ENCODE results near the gene MCCC1.

Gene MCCC1

DNA sequence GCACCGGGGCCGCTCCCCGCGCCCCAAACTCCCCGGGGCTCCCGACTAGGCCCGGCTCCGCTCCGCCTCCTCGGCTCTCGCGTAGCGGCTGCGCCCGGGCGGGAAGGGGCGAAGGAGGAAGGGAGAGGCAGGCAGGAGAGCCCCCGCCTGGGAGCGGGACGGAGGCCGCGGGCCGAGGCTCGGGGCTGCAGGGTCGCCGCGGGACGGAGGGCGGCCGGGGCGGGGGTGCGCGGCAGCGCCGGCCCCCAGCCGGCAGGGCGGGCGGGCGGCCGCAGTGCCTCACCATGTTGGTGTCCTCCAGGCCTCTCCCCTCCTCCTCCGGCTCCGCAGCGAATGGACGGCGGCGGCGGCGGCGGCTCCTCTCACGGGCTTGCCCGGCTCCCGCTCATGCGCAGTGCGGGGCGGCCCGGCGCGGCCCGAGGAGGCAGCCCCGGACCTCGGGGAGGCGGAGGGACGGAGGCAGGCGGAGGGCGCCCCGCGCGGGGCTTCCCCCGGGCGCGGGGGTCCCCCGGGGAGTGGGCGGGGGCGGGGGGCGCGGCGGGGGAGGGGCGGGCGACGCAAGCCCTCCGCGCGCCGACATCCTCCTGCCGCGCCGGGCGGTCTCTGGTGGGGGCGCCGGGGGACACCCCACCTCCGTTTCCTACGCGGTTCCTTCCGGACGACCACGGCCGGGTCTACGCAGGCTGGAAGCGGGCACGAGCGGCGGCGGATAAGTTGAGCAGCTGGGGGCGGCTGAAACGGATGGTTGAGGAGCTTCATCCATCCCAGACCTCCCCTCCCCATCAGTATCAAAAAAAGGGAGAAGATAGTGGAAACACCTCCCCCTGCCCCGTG lies 118.9 kb downstream of the MCCC1 start, which contains the start of gene DCUN1D1:
TSS of gene DCUN1D1 (minus strand) at position 335 of the 834 bp plus-strand sequence. CDS start at position 286, 49 bp downstream.
- FAIRE-seq = no peak

DNA sequence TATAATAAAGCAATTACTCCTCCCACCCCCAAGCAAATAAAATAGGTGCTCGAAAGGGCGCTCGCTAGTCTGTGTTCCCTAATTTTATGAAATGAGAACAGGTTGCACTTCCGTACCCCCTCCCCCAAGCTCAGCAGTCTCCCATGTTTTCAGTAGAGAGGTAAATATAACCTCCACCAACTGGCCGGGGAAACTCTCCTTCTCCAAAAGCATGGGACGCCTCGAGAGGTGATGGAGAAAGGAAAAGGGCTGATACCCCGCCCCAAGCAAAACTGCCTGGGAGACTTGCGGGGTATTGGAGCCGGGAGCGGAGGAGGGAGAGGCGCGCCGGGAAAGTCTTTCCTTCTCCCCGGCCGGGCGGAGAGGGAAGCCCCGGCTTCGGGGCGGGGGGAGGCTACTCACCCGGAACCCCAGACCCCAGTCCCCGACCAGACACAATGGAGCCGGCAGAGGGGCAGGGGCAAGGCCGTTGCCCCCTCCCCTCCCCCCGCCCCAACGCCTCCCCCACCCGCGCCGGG lies 119.6 kb downstream of the MCCC1 start:
- FAIRE-seq = no peak

DNA sequence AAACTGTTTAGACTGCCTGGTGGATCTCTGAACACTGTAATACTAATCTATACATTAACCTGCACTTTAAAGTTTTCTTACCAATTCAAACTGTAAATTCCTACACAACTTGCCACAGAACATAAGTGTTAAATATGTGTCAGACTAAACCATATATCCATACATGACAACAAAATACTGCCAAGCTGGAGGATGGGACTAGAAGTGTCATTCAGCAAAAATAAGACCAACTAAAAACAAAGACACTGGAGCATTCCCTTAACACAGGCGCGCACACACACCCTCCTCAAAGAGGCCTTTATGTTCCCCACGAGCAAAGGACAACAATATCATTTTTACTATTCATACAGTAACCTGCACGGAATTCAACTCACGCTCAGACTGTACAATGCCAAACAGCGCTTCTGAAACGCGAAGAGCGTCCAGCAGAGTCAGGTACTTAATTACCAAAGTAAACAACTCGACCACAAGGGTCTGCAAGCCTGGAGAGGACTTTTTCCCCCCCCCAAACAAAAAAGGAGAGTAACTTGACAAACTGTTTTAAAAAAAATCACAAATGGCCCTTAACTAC lies 120.1 kb downstream of the MCCC1 start:
- no peak for FAIRE-seq

DNA sequence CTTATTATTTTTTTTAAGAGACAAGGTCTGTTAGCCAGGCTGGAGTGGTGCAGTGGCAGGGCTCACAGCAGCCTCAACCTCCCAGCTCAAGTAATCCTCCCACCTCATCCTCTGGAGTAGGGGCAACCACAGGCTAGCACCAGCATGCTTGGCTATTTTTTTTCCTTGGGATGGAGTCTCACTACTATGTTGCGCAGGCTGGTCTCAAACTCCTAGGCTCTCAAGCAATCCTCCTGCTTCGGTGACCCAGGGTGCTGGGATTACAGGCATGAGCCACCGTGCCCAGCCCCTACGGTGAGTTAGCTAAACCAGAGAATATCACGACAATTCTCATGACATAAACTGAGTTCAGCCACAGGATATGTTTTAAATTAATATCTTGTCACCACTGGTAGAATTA lies 120.9 kb downstream of the MCCC1 start:
- no peak for FAIRE-seq

DNA sequence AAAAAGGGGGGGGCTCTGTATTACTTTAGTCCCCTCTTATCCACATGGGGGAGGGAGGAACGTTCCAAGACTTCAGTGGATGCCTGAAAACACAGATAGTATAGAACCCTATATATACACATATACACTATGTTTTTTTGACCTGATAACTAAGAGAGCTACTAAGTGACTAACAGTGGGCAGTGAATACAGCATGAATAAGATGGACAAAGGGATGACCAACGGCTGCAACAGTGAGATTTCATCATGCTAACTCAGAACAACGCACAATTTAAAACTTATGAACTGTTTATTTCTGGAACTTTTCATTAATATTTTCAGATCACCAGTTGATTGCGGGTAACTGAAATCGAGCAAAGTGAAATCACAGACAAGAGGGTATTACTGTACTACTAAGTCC lies 126.2 kb downstream of the MCCC1 start:
- FAIRE-seq = no peak

DNA sequence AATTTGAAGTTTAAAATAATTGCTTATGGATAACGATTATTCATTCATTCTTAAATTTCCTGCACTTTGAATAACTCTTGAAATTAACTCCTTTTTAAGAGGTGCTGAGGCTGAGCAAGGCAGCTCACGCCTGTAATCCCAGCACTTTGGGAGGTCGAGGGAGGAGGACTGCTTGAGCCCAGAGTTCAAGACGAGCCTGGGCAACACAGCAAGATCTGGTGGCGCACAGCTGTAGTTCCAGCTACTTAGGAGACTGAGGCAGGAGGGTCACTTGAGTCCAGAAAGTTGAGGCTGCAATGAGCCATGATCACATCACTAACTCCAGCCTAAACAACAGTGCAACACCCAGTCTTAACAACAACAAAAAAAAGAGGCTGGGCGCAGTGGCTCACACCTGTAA lies 126.9 kb downstream of the MCCC1 start:
- FAIRE-seq = no peak

DNA sequence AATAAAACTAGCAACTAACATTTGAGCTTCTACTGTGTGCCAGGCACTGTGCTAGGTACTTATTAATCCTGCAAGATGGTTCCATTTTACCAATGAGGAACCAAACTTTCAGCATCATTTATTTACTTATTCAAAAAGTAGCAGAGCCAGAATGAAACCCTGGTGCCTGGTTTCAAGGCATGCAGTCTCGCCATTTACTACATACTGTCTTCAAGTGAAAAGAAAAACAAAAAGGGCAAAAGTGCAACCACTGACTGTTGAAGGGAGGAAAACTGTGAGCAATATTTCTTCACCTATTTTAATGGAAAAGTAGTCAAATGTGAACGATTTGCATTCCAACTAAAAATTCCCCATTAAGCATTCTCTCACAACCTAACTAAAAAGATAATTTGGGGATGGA lies 127.7 kb downstream of the MCCC1 start:
- FAIRE-seq = no peak

DNA sequence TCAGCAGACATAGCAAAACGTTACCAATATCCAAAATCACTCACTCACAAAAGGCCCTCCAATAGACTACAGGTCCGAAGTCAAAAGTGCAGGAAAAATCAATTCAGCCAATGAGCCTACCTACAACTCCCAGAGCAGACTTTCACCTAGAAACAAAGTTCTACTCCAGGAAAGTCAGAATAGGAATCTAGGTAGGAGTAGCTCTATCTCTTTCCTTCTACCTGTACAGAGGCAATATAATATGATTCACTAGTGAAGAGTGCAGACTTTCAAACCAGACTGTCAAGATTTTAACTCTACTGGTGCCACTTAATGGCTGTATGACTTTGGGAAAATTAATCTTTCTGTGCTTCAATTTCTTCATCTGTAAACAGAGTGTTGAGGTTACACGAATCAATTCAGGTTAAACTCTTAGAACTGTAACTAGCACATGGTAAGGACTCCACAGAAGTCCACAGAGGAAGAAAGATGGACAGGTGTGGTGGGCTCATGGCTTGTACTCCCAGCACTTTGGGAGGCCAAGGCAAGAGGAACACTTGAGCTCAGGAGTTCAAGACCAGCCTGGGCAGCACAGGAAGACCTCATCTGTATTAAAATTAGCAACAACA lies 128.4 kb downstream of the MCCC1 start:
- FAIRE-seq = no peak

DNA sequence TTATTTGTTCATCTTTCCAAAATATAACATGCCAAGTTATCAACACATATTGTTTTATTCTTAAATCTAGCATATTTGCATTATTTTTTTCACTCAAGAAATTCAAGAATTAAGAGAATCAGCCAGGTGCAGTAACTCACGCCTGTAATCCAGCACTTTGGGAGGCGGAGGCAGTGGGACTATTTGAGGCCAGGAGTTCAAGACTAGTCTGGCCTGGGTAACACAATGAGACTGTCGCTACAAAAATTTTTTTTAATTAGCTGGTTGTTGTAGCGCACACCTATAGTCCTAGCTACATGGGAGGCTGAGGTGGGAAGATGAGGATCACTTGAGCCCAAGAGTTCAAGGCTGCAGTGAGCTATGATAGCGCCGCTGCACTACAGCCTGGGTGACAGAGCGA lies 129.4 kb downstream of the MCCC1 start:
- FAIRE-seq = no peak

DNA sequence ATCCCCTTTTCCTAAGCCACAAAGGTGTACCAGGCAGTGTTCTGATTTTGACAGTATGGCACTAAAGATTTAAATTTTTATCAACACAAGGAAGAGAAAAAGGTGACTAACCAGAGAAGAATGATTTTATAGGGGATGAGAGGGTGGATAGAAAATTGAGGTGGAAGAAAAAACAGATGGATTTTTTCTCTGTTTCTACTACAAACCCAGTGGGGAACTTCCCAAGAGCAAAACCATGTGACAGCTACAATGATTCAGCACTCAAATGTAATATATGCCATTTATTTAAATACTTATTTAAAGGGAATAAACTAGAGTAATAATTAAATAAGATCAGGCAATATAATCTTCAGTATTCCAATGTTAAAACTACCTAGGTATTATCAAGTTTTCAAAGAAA lies 130.0 kb downstream of the MCCC1 start:
- FAIRE-seq = no peak

DNA sequence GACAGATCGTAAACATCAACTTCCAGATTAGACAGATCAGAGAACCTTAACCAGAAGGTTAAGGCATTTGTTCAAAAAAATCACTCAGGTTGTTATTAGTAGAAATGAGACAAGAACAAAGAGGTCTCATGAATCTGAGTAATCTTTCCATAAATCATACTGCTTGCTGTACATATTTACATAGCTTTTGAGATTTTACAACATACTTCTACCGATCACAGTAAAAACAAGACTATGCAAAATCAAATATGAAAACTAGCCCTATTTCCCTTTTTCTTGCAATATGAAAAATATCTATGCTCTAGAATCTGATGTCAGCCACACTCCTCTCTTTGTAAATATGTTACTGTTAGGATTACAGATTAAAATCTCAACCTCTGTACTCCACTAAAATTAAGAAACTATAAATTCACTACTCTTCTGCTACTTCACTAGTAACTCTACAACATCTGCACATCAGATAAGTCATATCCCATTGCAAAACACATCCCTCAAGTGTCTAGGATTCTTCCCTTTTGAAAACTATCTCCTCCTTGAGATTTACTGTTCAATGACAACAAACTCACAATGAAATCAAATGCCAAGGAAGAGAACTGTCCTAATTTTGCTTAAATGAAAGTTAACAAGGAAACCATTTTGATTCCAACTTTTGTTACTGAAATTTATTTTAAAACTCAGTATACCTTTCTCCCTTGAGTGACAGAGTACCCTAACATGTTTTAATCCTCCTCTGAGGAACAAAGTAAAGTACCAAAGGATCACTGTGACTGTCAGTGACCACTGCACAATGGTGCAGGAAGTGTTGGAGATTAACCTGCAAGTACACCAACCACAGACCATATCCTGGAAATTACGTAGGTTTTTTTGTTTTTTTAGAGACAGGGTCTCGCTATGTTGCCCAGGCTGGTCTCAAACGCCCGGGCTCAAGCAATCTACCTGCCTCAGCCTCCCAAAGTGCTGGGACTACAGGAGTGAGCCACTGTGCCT lies 131.8 kb downstream of the MCCC1 start:
- FAIRE-seq = no peak

DNA sequence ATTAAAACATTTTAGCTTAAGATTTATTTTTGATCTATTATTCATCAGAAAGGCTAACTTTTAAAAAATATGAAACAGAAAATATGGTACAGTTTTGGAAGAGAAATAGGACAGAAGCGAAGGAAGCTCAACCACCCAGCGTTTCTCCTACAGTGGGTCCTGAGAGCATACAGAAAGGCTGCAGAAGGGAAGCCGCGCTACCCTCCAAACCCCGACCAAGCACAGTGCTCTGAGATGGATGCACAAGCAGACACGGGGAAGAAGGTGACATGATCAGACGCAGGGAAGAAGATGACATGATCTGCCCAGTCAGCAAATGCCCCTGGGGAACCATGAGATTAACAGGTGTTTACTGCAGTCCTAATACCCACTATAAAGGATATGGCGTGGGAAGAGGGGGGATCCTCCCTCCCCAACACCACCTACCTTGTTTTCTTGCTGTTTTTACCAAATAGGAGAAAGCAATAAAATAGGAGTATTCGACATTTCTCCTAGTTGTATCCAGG lies 133.4 kb downstream of the MCCC1 start:
- no peak for FAIRE-seq

Data from A204.1 (cell line).